Thoracic aorta (tissue), 2 donors: Measurements from ENCODE around the gene DHCR24. TPM values are rescaled to one million over a fixed set of nuclear protein-coding genes. Genes with fewer than 3 reads are reported as not detected.
"Not testable (repeated sequence)": the region's sequence is repeated elsewhere in the genome, so short reads cannot be mapped to it uniquely, and the experiment has no call there.

Experiments used
- ATAC-seq: fragments of 150-250 bp; one replicate; pipeline ENCODE4 v1.8.0; 2017; ENCODE audit warnings: low read depth; ENCODE audit not compliant: insufficient number of reproducible peaks, low FRiP score
- DNase-seq: peaks from one replicate; pipeline ENCODE4 v3.0.0-alpha.2; 2020; ENCODE audit warnings: low spot score
- H3K27ac ChIP-seq, 2 donors: fragments of 200-600 bp; sonication (generic); 1 replicate in 1 of 2; 2 replicates in 1 of 2; pipeline ENCODE4 v1.5.1; 2016; ENCODE audit warnings: mild to moderate bottlenecking in 2 of 2, moderate library complexity in 2 of 2
- H3K27me3 ChIP-seq: fragments of 200-600 bp; sonication (generic); replicated peaks from 2 replicates; pipeline ENCODE4 v1.6.0; 2016; ENCODE audit warnings: mild to moderate bottlenecking; ENCODE audit not compliant: insufficient read depth
- H3K36me3 ChIP-seq: fragments of 200-600 bp; sonication (generic); one replicate; pipeline ENCODE4 v1.5.1; 2016
- H3K4me1 ChIP-seq, 2 donors: fragments of 200-600 bp; sonication (generic); 1 replicate in 1 of 2; 2 replicates in 1 of 2; pipeline versions ENCODE4 v1.5.1 to v1.6.0; 2016; ENCODE audit warnings: low read depth in 2 of 2, mild to moderate bottlenecking in 1 of 2; ENCODE audit not compliant: control insufficient read depth in 1 of 2
- H3K4me3 ChIP-seq: fragments of 200-600 bp; sonication (generic); 2 replicates; pipeline ENCODE4 v1.5.1; 2016; ENCODE audit warnings: mild to moderate bottlenecking
- H3K9me3 ChIP-seq: fragments of 200-600 bp; sonication (generic); 2 replicates; pipeline ENCODE4 v1.5.1; 2016
- CTCF ChIP-seq: fragments of 200-600 bp; sonication (generic); IDR thresholded peaks from one replicate; pipeline ENCODE4 v1.5.1; 2019; ENCODE audit warnings: antibody characterized with exemption
- total RNA-seq, 2 donors: library from RNA; depleted of rRNA; stranded (reverse); fragments of >200 nt; gene quantifications; one replicate each; pipeline versions ENCODE4 v1.1.0 to v1.2.3, GENCODE V29; 2016

The DHCR24 gene
- total RNA-seq, 2 donors from 2014 or later = 32.1 to 56.4 TPM

GRCh38 chr1:54882519-54882918 lies 4.5 kb downstream of the DHCR24 start:
- Histone ChIP-seq H3K27ac (no peak overlapping the region), H3K4me1 (peaks cover 0 to 19% of the 10 kb centered on the region in 2 donors), H3K27me3 (no peaks in the 10 kb centered on the region), H3K36me3 (no peaks in the 10 kb centered on the region), H3K9me3 (no peaks in the 10 kb centered on the region), H3K4me3 (no peak overlapping the region)
- DNase-seq (no peak), ATAC-seq (no peak)
- TF ChIP-seq CTCF = no peak

GRCh38 chr1:54881604-54882003 lies 5.4 kb downstream of the DHCR24 start:
- H3K36me3 ChIP-seq, H3K27ac ChIP-seq, H3K9me3 ChIP-seq, ATAC-seq, H3K4me3 ChIP-seq, DNase-seq, H3K27me3 ChIP-seq: not testable (repeated sequence)
- peaks cover 0 to 16% of the 10 kb centered on the region in 2 donors for H3K4me1 ChIP-seq

GRCh38 chr1:54879872-54880271 lies 7.1 kb downstream of the DHCR24 start:
- H3K27ac ChIP-seq = no peak overlapping the region
- no peaks in the 10 kb centered on the region for H3K9me3 ChIP-seq
- H3K4me1 ChIP-seq = peaks cover 0 to 6% of the 10 kb centered on the region in 2 donors
- no peak overlapping the region for H3K4me3 ChIP-seq
- no peak for TF ChIP-seq CTCF
- peaks cover 10% of the 10 kb centered on the region for H3K36me3 ChIP-seq
- ATAC-seq (no peak), DNase-seq (no peak)
- H3K27me3 ChIP-seq = no peaks in the 10 kb centered on the region

DNA sequence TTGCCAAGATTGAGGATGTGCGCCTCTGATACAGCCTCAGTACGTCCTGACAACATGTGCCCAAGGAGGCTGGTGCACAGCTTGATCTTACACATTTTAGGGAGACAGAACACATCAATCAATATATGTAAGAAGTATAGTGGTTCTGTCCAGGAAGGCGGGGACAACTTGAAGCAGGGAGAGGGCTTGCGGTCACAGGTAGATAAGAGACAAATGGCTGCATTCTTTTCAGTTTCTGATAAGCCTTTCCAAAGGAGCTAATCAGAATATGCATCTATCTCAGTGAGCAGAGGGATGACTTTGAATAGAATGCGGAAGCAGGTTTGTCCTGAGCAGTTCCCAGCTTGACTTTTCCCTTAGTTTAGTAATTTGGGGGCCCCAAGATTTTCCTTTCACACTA lies 10.2 kb downstream of the DHCR24 start:
- TF ChIP-seq CTCF = no peak
- ATAC-seq (no peak), DNase-seq (no peak)
- no peak overlapping the region for H3K27ac ChIP-seq
- H3K27me3 ChIP-seq = no peaks in the 10 kb centered on the region
- peaks cover 24% of the 10 kb centered on the region for H3K36me3 ChIP-seq
- no peaks in the 10 kb centered on the region for H3K9me3 ChIP-seq
- H3K4me3 ChIP-seq = no peak overlapping the region
- H3K4me1 ChIP-seq = no peaks in the 10 kb centered on the region

- TF ChIP-seq CTCF = no peak
- Histone ChIP-seq H3K27me3 (no peaks in the 10 kb centered on the region), H3K4me3 (no peak overlapping the region), H3K9me3 (no peaks in the 10 kb centered on the region), H3K27ac (no peak overlapping the region), H3K36me3 (peaks cover 33% of the 10 kb centered on the region), H3K4me1 (no peaks in the 10 kb centered on the region)
- DNase-seq (no peak), ATAC-seq (no peak)
Observed at GRCh38 chr1:54875000-54875399, 12.0 kb downstream of the DHCR24 start.

- no peaks in the 10 kb centered on the region for H3K4me1 ChIP-seq
- peaks cover 34% of the 10 kb centered on the region for H3K36me3 ChIP-seq
- no peak for ATAC-seq
- no peak overlapping the region for H3K27ac ChIP-seq
- no peak for DNase-seq
- no peak overlapping the region for H3K4me3 ChIP-seq
- no peaks in the 10 kb centered on the region for H3K27me3 ChIP-seq
- TF ChIP-seq CTCF = no peak
- H3K9me3 ChIP-seq = no peaks in the 10 kb centered on the region
Observed at GRCh38 chr1:54874079-54874830, 12.7 kb downstream of the DHCR24 start.
